GM13976 (cell line): ENCODE data around the gene ACP3.

Experiments
- DNase-seq: peaks from one replicate; pipeline ENCODE4 v3.0.0; 2012; ENCODE audit warnings: low spot score
- CTCF ChIP-seq: IDR thresholded peaks from 2 replicates; pipeline ENCODE4 v1.5.1; 2012; ENCODE audit warnings: borderline replicate concordance, mild to moderate bottlenecking; ENCODE audit not compliant: insufficient read depth; ENCODE audit errors: extremely low read depth, missing control alignments, control extremely low read depth
- in situ Hi-C: fragments of 300-500 bp; cut with MboI; formaldehyde crosslinking; loops from one replicate; pipeline ENCODE4 v1.12.0; 2022; ENCODE audit warnings: low sequenced_read_pairs, mixed read lengths, inconsistent platforms; ENCODE audit not compliant: unreplicated experiment

Gene ACP3

GRCh38 chr3:132401255-132401654 is 84.0 kb downstream of the ACP3 start:
- in situ Hi-C loops = loop anchor here (5.0 to 10.0 kb wide), 2 partner anchors 54 to 146 kb away; no protein-coding TSS in a partner anchor
- no peak for DNase-seq
- no peak for TF ChIP-seq CTCF

- in situ Hi-C loops = loop anchor here (5.0 to 10.0 kb wide), 2 partner anchors 57 to 149 kb away; no protein-coding TSS in a partner anchor
- TF ChIP-seq CTCF = no peak
- no peak for DNase-seq
These were observed 87.1 kb downstream of the ACP3 start for GRCh38 chr3:132404276-132404675.

- DNase-seq = no peak
- in situ Hi-C loops = loop anchor here (10.0 kb wide), 1 partner anchor 150 kb away; no protein-coding TSS in a partner anchor
- TF ChIP-seq CTCF = no peak
These were observed 88.0 kb downstream of the ACP3 start for GRCh38 chr3:132405188-132405587.

- in situ Hi-C loops = loop anchor here (10.0 kb wide), 1 partner anchor 151 kb away; no protein-coding TSS in a partner anchor
- DNase-seq = no peak
- TF ChIP-seq CTCF = no peak
These were observed 88.5 kb downstream of the ACP3 start for GRCh38 chr3:132405609-132406299.

GRCh38 chr3:132406587-132406986 is 89.4 kb downstream of the ACP3 start:
- no peak for TF ChIP-seq CTCF
- no peak for DNase-seq
- in situ Hi-C loops = loop anchor here (10.0 kb wide), 1 partner anchor 152 kb away; no protein-coding TSS in a partner anchor

- in situ Hi-C loops = loop anchor here (10.0 kb wide), 1 partner anchor 152 kb away; no protein-coding TSS in a partner anchor
- TF ChIP-seq CTCF = no peak
- no peak for DNase-seq
These were observed 89.8 kb downstream of the ACP3 start for GRCh38 chr3:132407025-132407424.
